Activated CD8-positive, alpha-beta memory T cell treated with anti-CD3 and anti-CD28 coated beads, Interleukin-2, amount 10 ng/mL, durations not matched to agents 7 days and 5 days (primary cell): ENCODE measurements around the gene CAMK2B. TPM values are rescaled to one million over a fixed set of nuclear protein-coding genes. Genes with fewer than 3 reads are reported as not detected.

Experiments used
- ATAC-seq: fragments of 150-1000 bp; cut with Tn5 transposase; one replicate; pipeline ENCODE4 v1.10.0; 2021; ENCODE audit warnings: moderate library complexity
- CTCF ChIA-PET: fragments of 350-600 bp; sonication (Branson Sonifier 250); formaldehyde crosslinking; loops from one replicate; lab custom pipeline; 2021; ENCODE audit warnings: antibody characterized with exemption; lab: Charles Lee
- DNase-seq: peaks from one replicate; pipeline ENCODE4 v3.0.0-alpha.2; 2020
- H3K27ac Mint-ChIP-seq: one replicate; pipeline ENCODE4 v1.8.0; 2021; ENCODE audit warnings: mild to moderate bottlenecking, mixed read lengths
- H3K27me3 Mint-ChIP-seq: one replicate; pipeline ENCODE4 v1.8.0; 2021; ENCODE audit warnings: mixed read lengths
- H3K36me3 Mint-ChIP-seq: one replicate; pipeline ENCODE4 v1.8.0; 2021; ENCODE audit warnings: mild to moderate bottlenecking, mixed read lengths
- H3K4me1 Mint-ChIP-seq: one replicate; pipeline ENCODE4 v1.8.0; 2021; ENCODE audit warnings: mixed read lengths
- H3K4me3 Mint-ChIP-seq: one replicate; pipeline ENCODE4 v1.8.0; 2021; ENCODE audit warnings: mild to moderate bottlenecking, moderate library complexity, mixed read lengths
- H3K9me3 Mint-ChIP-seq: one replicate; pipeline ENCODE4 v1.8.0; 2022; ENCODE audit warnings: low read depth, mixed read lengths
- total RNA-seq, 2 experiments: library from RNA; stranded (reverse); gene quantifications; one replicate each; pipeline ENCODE4 v1.2.3, GENCODE V29; 2021

Gene CAMK2B
- total RNA-seq, 2 experiments from 2014 or later, result 0.63 TPM; not detected in 1

- H3K27ac Mint-ChIP-seq, result no peak overlapping the region
- peaks cover 64% of the 10 kb centered on the region for H3K27me3 Mint-ChIP-seq
- no peak overlapping the region for H3K4me3 Mint-ChIP-seq
- no peaks in the 10 kb centered on the region for H3K4me1 Mint-ChIP-seq
- peak; percentile 25 for DNase-seq
- H3K36me3 Mint-ChIP-seq, result no peaks in the 10 kb centered on the region
- CTCF ChIA-PET, result no interaction called here
- ATAC-seq, result no peak
- H3K9me3 Mint-ChIP-seq, result no peaks in the 10 kb centered on the region
These were observed 32.4 kb downstream of the CAMK2B start for GRCh38 chr7:44292876-44293560.

GRCh38 chr7:44292420-44292817 lies 33.0 kb downstream of the CAMK2B start:
- peaks cover 59% of the 10 kb centered on the region for H3K27me3 Mint-ChIP-seq
- peak; percentile 7 for DNase-seq
- H3K27ac Mint-ChIP-seq, result no peak overlapping the region
- no peak overlapping the region for H3K4me3 Mint-ChIP-seq
- H3K36me3 Mint-ChIP-seq, result no peaks in the 10 kb centered on the region
- no peak for ATAC-seq
- CTCF ChIA-PET, result no interaction called here
- no peaks in the 10 kb centered on the region for H3K9me3 Mint-ChIP-seq
- H3K4me1 Mint-ChIP-seq, result no peaks in the 10 kb centered on the region

GRCh38 chr7:44291733-44292419 lies 33.5 kb downstream of the CAMK2B start:
- H3K4me1 Mint-ChIP-seq, result no peaks in the 10 kb centered on the region
- H3K36me3 Mint-ChIP-seq, result no peaks in the 10 kb centered on the region
- H3K27me3 Mint-ChIP-seq, result peaks cover 54% of the 10 kb centered on the region
- H3K9me3 Mint-ChIP-seq, result no peaks in the 10 kb centered on the region
- no peak overlapping the region for H3K4me3 Mint-ChIP-seq
- CTCF ChIA-PET, result no interaction called here
- H3K27ac Mint-ChIP-seq, result no peak overlapping the region
- DNase-seq, result peak; percentile 33
- no peak for ATAC-seq

- CTCF ChIA-PET, result no interaction called here
- H3K9me3 Mint-ChIP-seq, result no peaks in the 10 kb centered on the region
- ATAC-seq, result no peak
- no peaks in the 10 kb centered on the region for H3K4me1 Mint-ChIP-seq
- H3K27ac Mint-ChIP-seq, result no peak overlapping the region
- H3K4me3 Mint-ChIP-seq, result no peak overlapping the region
- peaks cover 49% of the 10 kb centered on the region for H3K27me3 Mint-ChIP-seq
- no peaks in the 10 kb centered on the region for H3K36me3 Mint-ChIP-seq
- DNase-seq, result peak; percentile 26
These were observed 34.2 kb downstream of the CAMK2B start for GRCh38 chr7:44291066-44291732.

- ATAC-seq (no peak), DNase-seq (peak; percentile 30)
- CTCF ChIA-PET, result no interaction called here
- Mint-ChIP-seq H3K9me3 (no peaks in the 10 kb centered on the region), H3K4me3 (no peak overlapping the region), H3K27ac (no peak overlapping the region), H3K36me3 (no peaks in the 10 kb centered on the region), H3K4me1 (no peaks in the 10 kb centered on the region), H3K27me3 (peaks cover 39% of the 10 kb centered on the region)
These were observed 35.2 kb downstream of the CAMK2B start for GRCh38 chr7:44290252-44290620.

GRCh38 chr7:44289341-44290251 lies 35.8 kb downstream of the CAMK2B start:
- H3K36me3 Mint-ChIP-seq, result no peaks in the 10 kb centered on the region
- DNase-seq (peak; percentile 34), ATAC-seq (no peak)
- CTCF ChIA-PET, result no interaction called here
- H3K4me1 Mint-ChIP-seq, result no peaks in the 10 kb centered on the region
- H3K27me3 Mint-ChIP-seq, result peaks cover 32% of the 10 kb centered on the region
- H3K9me3 Mint-ChIP-seq, result no peaks in the 10 kb centered on the region
- no peak overlapping the region for H3K4me3 Mint-ChIP-seq
- no peak overlapping the region for H3K27ac Mint-ChIP-seq

- no peak overlapping the region for H3K4me3 Mint-ChIP-seq
- H3K9me3 Mint-ChIP-seq, result no peaks in the 10 kb centered on the region
- no peaks in the 10 kb centered on the region for H3K4me1 Mint-ChIP-seq
- H3K27me3 Mint-ChIP-seq, result peaks cover 25% of the 10 kb centered on the region
- ATAC-seq (no peak), DNase-seq (peak; percentile 14)
- no peak overlapping the region for H3K27ac Mint-ChIP-seq
- CTCF ChIA-PET, result no interaction called here
- H3K36me3 Mint-ChIP-seq, result no peaks in the 10 kb centered on the region
These were observed 36.5 kb downstream of the CAMK2B start for GRCh38 chr7:44288811-44289340.

GRCh38 chr7:44288381-44288685 lies 37.1 kb downstream of the CAMK2B start:
- no peaks in the 10 kb centered on the region for H3K4me1 Mint-ChIP-seq
- no peak overlapping the region for H3K27ac Mint-ChIP-seq
- no peak overlapping the region for H3K4me3 Mint-ChIP-seq
- no peak for ATAC-seq
- DNase-seq, result peak; percentile 27
- H3K36me3 Mint-ChIP-seq, result no peaks in the 10 kb centered on the region
- CTCF ChIA-PET, result no interaction called here
- peaks cover 22% of the 10 kb centered on the region for H3K27me3 Mint-ChIP-seq
- H3K9me3 Mint-ChIP-seq, result no peaks in the 10 kb centered on the region

- Mint-ChIP-seq H3K9me3 (no peaks in the 10 kb centered on the region), H3K4me3 (no peak overlapping the region), H3K27ac (no peak overlapping the region), H3K27me3 (peaks cover 16% of the 10 kb centered on the region), H3K36me3 (no peaks in the 10 kb centered on the region), H3K4me1 (no peaks in the 10 kb centered on the region)
- CTCF ChIA-PET, result no interaction called here
- no peak for ATAC-seq
- peak; percentile 36 for DNase-seq
These were observed 37.7 kb downstream of the CAMK2B start for GRCh38 chr7:44287488-44288380.

GRCh38 chr7:44286618-44287487 lies 38.5 kb downstream of the CAMK2B start:
- no peaks in the 10 kb centered on the region for H3K4me1 Mint-ChIP-seq
- DNase-seq, result peak; percentile 37
- CTCF ChIA-PET, result no interaction called here
- no peak overlapping the region for H3K27ac Mint-ChIP-seq
- no peaks in the 10 kb centered on the region for H3K9me3 Mint-ChIP-seq
- no peaks in the 10 kb centered on the region for H3K36me3 Mint-ChIP-seq
- no peak for ATAC-seq
- H3K27me3 Mint-ChIP-seq, result peaks cover 13% of the 10 kb centered on the region
- H3K4me3 Mint-ChIP-seq, result no peak overlapping the region

- DNase-seq, result peak; percentile 37
- Mint-ChIP-seq H3K9me3 (no peaks in the 10 kb centered on the region), H3K27ac (no peak overlapping the region), H3K4me1 (no peaks in the 10 kb centered on the region), H3K27me3 (peaks cover 9% of the 10 kb centered on the region), H3K36me3 (no peaks in the 10 kb centered on the region), H3K4me3 (no peak overlapping the region)
- CTCF ChIA-PET, result no interaction called here
- no peak for ATAC-seq
These were observed 39.2 kb downstream of the CAMK2B start for GRCh38 chr7:44286182-44286617.

- no peaks in the 10 kb centered on the region for H3K4me1 Mint-ChIP-seq
- no peak overlapping the region for H3K4me3 Mint-ChIP-seq
- H3K36me3 Mint-ChIP-seq, result no peaks in the 10 kb centered on the region
- peaks cover 3% of the 10 kb centered on the region for H3K27me3 Mint-ChIP-seq
- H3K27ac Mint-ChIP-seq, result no peak overlapping the region
- peak; percentile 18 for DNase-seq
- no peaks in the 10 kb centered on the region for H3K9me3 Mint-ChIP-seq
- ATAC-seq, result no peak
- CTCF ChIA-PET, result no interaction called here
These were observed 39.8 kb downstream of the CAMK2B start for GRCh38 chr7:44285561-44285960.
